Gastrocnemius medialis (tissue), 4 donors: ENCODE measurements around the gene ANKRD30A.

ENCODE experiments used
- CTCF ChIP-seq, 5 experiments: fragments of 450-650 bp in 3 of 5; fragments of 200-600 bp in 2 of 5; sonication (generic) in 2 of 5; IDR thresholded peaks in 4 of 5; conservative IDR thresholded peaks in 1 of 5; 1 replicate in 4 of 5; 2 replicates in 1 of 5; pipeline ENCODE4 v1.5.1; 2016 to 2019; ENCODE audit warnings: antibody characterized with exemption in 5 of 5, mild to moderate bottlenecking in 3 of 5, moderate library complexity in 3 of 5
- POLR2A ChIP-seq, 2 donors: fragments of 450-650 bp; IDR thresholded peaks; one replicate each; pipeline ENCODE4 v1.6.1; 2017; ENCODE audit warnings: antibody characterized with exemption in 2 of 2, mild to moderate bottlenecking in 2 of 2, moderate library complexity in 2 of 2

DNA sequence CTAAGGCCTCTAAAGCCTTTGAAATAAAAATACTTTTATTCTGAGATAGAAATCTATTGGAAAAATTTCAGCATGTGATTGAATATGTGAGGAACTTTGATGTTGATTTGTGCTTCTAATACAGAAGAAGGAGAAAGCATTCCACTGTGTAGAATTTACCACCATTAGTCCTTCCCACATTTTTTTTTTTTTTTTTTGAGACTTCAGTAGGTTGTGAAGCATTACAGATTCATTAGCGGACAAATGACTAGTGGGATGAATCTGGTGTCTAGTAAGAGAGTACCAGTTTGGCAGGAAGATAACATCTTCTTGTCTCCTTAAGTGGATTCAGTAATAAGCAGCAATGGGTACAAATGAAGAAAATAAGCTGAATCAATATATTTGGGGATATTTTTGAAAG, 95.5 kb downstream of the ANKRD30A start:
- TF ChIP-seq CTCF (IDR thresholded peaks at IDR 0.05 in 4 of 5, conservative IDR thresholded peaks at IDR 0.05 in 1 of 5), result no peak
- TF ChIP-seq POLR2A (IDR thresholded peaks at IDR 0.05), result no peak
